GM12878 (cell line): ENCODE measurements around the gene DIMT1. TPM values are rescaled to one million over a fixed set of nuclear protein-coding genes. Genes with fewer than 3 reads are reported as not detected.

Experiments
- ATAC-seq: fragments of 200-7000 bp; cut with Tn5 transposase; 3 replicates; pipeline ENCODE4 v1.9.1; 2020; ENCODE audit warnings: mild to moderate bottlenecking, moderate library complexity
- BruUV-seq: library from RNA; stranded (reverse); fragments of 400-500 nt; replicated peaks from 2 replicates; lab custom pipeline; 2021; lab: Mats Ljungman, UMichigan
- CTCF ChIA-PET: fragments of 300-600 bp; sonication (Branson Sonifier 250); formaldehyde crosslinking; extraction: SDS; loops from one replicate; lab custom pipeline; 2021; ENCODE audit warnings: inconsistent platforms; lab: Yijun Ruan, JAX
- POLR2A ChIA-PET: fragments of 350-600 bp; formaldehyde crosslinking; extraction: SDS; loops from one replicate; lab custom pipeline; 2021; ENCODE audit warnings: inconsistent platforms; lab: Charles Lee
- RAD21 ChIA-PET: fragments of 300-600 bp; sonication (Branson Sonifier 250); formaldehyde crosslinking; loops from one replicate; lab custom pipeline; 2023; ENCODE audit warnings: antibody characterized with exemption; ENCODE audit not compliant: unreplicated experiment; lab: Charles Lee
- SMC1A ChIA-PET: fragments of 300-600 bp; sonication (Branson Sonifier 250); formaldehyde crosslinking; loops from one replicate; lab custom pipeline; 2023; ENCODE audit not compliant: unreplicated experiment, uncharacterized antibody; lab: Charles Lee
- DNase-seq: peaks from one replicate; pipeline ENCODE4 v3.0.0-alpha.2; 2011; ENCODE audit warnings: low read depth, low spot score
- FAIRE-seq: peaks from 3 replicates; lab custom pipeline; 2011; peaks lifted over from hg19 to GRCh38; lab: Jason Lieb, UNC
- H2AFZ ChIP-seq: 2 replicates; pipeline ENCODE4 v1.6.0; 2011; ENCODE audit warnings: low read depth, low read length, control low read depth; ENCODE audit not compliant: control insufficient read depth
- H3K27ac ChIP-seq: 2 replicates; pipeline ENCODE4 v1.5.1; 2011; ENCODE audit warnings: control low read depth; ENCODE audit not compliant: control insufficient read depth, insufficient read depth
- H3K27me3 ChIP-seq, 2 experiments: replicated peaks in 1 of 2; 2 replicates each; pipeline versions ENCODE4 v1.6.0 to v1.6.1; 2011; ENCODE audit warnings: low read length in 1 of 2; ENCODE audit not compliant: control insufficient read depth in 2 of 2, insufficient read depth in 2 of 2
- H3K36me3 ChIP-seq, 2 experiments: 2 replicates each; pipeline ENCODE4 v1.5.1; 2011; ENCODE audit warnings: low read length in 1 of 2; ENCODE audit not compliant: control insufficient read depth in 2 of 2, insufficient read depth in 2 of 2
- H3K4me1 ChIP-seq: 2 replicates; pipeline ENCODE4 v1.6.1; 2011; ENCODE audit warnings: mild to moderate bottlenecking, low read length, moderate library complexity, mixed read lengths; ENCODE audit not compliant: control insufficient read depth, insufficient read depth
- H3K4me2 ChIP-seq: 2 replicates; pipeline ENCODE4 v1.6.0; 2011; ENCODE audit warnings: control low read depth; ENCODE audit not compliant: control insufficient read depth, insufficient read depth
- H3K4me3 ChIP-seq: fragments of 200-600 bp; sonication (generic); 2 replicates; pipeline ENCODE4 v1.5.1; 2016
- H3K79me2 ChIP-seq: 2 replicates; pipeline ENCODE4 v1.6.0; 2011; ENCODE audit warnings: low read length; ENCODE audit not compliant: control insufficient read depth, insufficient read depth
- H3K9ac ChIP-seq: 2 replicates; pipeline ENCODE4 v1.8.0; 2011; ENCODE audit warnings: low read length, control low read depth, mixed read lengths; ENCODE audit not compliant: control insufficient read depth, insufficient read depth
- H3K9me3 ChIP-seq: replicated peaks from 3 replicates; pipeline ENCODE4 v1.5.1; 2011; ENCODE audit warnings: mild to moderate bottlenecking, low read length; ENCODE audit not compliant: control insufficient read depth, insufficient read depth
- H4K20me1 ChIP-seq: 2 replicates; pipeline ENCODE4 v1.6.0; 2011; ENCODE audit not compliant: control insufficient read depth, insufficient read depth
- BCL3 ChIP-seq: IDR thresholded peaks from 2 replicates; pipeline ENCODE4 v1.6.1; 2011; ENCODE audit warnings: borderline replicate concordance, low read depth, mild to moderate bottlenecking, moderate library complexity, low read length; ENCODE audit not compliant: insufficient read depth, poor library complexity, severe bottlenecking
- CHD4 ChIP-seq: fragments of 200-600 bp; sonication (generic); IDR thresholded peaks from 2 replicates; pipeline ENCODE4 v1.6.1; 2016; ENCODE audit warnings: mild to moderate bottlenecking
- DPF2 ChIP-seq: fragments of 450-650 bp; IDR thresholded peaks from 2 replicates; pipeline ENCODE4 v1.6.1; 2017; ENCODE audit warnings: mild to moderate bottlenecking
- EZH2 ChIP-seq: IDR thresholded peaks from 2 replicates; pipeline ENCODE4 v1.6.1; 2012; ENCODE audit warnings: low read depth, mild to moderate bottlenecking, control low read depth, inconsistent platforms, low read length, borderline replicate concordance; ENCODE audit not compliant: control insufficient read depth
- KLF5 ChIP-seq: fragments of 450-650 bp; IDR thresholded peaks from 2 replicates; pipeline ENCODE4 v1.6.1; 2014; ENCODE audit warnings: mild to moderate bottlenecking; ENCODE audit not compliant: partially characterized antibody
- MXI1 ChIP-seq: fragments of 150-350 bp; IDR thresholded peaks from 2 replicates; pipeline ENCODE4 v1.6.1; 2011; ENCODE audit warnings: low read depth, mild to moderate bottlenecking, inconsistent platforms, low read length, improper control_type of control experiment
- PML ChIP-seq: IDR thresholded peaks from 2 replicates; pipeline ENCODE4 v1.6.1; 2012; ENCODE audit warnings: low read length, inconsistent platforms
- RUNX3 ChIP-seq: IDR thresholded peaks from 2 replicates; pipeline ENCODE4 v1.6.1; 2012; ENCODE audit warnings: low read length, inconsistent platforms
- TCF3 ChIP-seq: IDR thresholded peaks from 2 replicates; pipeline ENCODE4 v1.6.1; 2012; ENCODE audit warnings: low read depth, mild to moderate bottlenecking, low read length, borderline replicate concordance; ENCODE audit not compliant: insufficient read depth
- whole genome bisulfite sequencing: methylation state at CpG from one replicate; pipeline ENCODE4 v1.1.6; 2016; ENCODE audit warnings: low lambda C conversion rate; ENCODE audit not compliant: insufficient replicate concordance, insufficient coverage; ENCODE audit errors: missing lambda C conversion rate; 5-methylcytosine and 5-hydroxymethylcytosine counted together
- in situ Hi-C: fragments of 300-500 bp; cut with MboI; formaldehyde crosslinking; loops from 9 replicates; pipeline ENCODE4 v1.14.3; 2018; ENCODE audit warnings: mixed read lengths
- intact Hi-C: fragments of 100-400 bp; cut with micrococcal nuclease; formaldehyde crosslinking; loops from one replicate; pipeline ENCODE4 v1.14.2; 2022; ENCODE audit not compliant: unreplicated experiment
- polyA plus RNA-seq, 11 experiments: library from polyadenylated mRNA; depleted of rRNA in 4 of 11; unstranded in 6 of 11; stranded (reverse) in 5 of 11; fragments of >200 nt; fragmentation: Nextera tagmentation in 4 of 11; fragmentation: Illumina TruSeq in 1 of 11; extraction: Ambion mirVana in 4 of 11; extraction: Trizol in 1 of 11; gene quantifications; 1 replicate in 1 of 11; 2 replicates in 10 of 11; pipeline versions ENCODE4 v1.2.1 to v1.2.3, GENCODE V29; 2011 to 2016; ENCODE audit warnings: inconsistent platforms in 2 of 11, missing spikeins in 2 of 11, low read depth in 1 of 11
- total RNA-seq, 4 experiments: library from RNA; depleted of rRNA in 3 of 4; stranded (reverse); fragments of >200 nt in 3 of 4; fragmentation: Illumina TruSeq in 1 of 4; extraction: Trizol in 1 of 4; gene quantifications; 2 replicates each; pipeline versions ENCODE4 v1.2.1 to v1.2.3, GENCODE V29; 2013 to 2021
- TF ChIP-seq, protein P1 (sequence below): IDR thresholded peaks from 2 replicates; pipeline ENCODE4 v1.6.1; 2012; ENCODE audit warnings: low read length, inconsistent platforms
- TF ChIP-seq, protein P2 (sequence below): fragments of 450-650 bp; IDR thresholded peaks from 2 replicates; pipeline ENCODE4 v1.6.1; 2017; ENCODE audit warnings: mild to moderate bottlenecking, moderate library complexity

The DIMT1 gene
- total and polyA plus RNA-seq, 10 of the 15 experiments (the other 5 are each of a cell fraction or from before 2014, with no cell fraction given): 19.0 to 66.2 (median 31.6) TPM

DNA sequence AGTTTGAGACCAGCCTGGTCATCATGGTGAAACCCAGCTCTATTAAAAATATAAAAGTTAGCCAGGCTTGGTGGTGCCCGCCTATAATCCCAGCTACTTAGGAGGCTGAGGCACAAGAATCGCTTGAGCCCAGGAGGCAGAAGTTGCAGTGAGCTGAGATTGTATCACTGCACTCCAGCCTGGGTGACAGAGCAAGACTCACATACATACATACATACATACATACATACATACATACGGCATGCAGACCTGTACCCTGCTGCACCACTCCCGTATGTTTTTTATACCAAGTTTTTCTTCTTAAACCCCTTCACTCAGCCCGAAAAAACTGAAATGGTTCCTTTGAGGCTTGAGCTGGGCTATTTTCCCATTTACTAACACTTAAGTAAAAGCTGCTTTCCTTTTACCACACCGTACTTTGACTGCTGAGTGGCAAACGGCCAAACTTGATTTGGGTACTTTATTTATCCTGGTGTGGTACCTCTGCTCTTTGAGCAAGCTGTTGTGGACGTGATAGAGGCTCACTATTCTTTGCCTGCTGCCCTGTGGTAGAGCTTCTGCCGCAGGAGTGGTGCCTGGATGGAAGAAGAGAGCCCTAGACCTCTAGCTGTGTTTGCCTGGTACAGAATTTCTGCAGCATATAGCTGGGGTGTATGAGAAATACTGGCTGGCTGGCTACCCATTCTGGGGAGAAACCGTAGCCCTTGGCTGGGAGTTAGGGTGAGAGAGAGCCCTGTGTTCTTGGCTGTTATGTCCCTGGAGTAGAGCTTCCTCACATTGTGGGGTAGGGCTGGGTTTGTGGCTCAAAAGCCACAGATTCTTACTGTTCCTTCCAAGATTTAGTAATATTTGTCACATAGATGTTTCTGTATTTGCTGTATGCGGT, 28.3 kb upstream of the DIMT1 start:
- in situ Hi-C loops (no loop called here), intact Hi-C loops (no loop called here)
- no peak overlapping the region for H3K9ac ChIP-seq
- H4K20me1 ChIP-seq: no peaks in the 10 kb centered on the region; the same call in 1 of the 2 replicates
- peaks cover 4% of the 10 kb centered on the region for H3K79me2 ChIP-seq
- ChIA-PET SMC1A (interaction anchor here (0.7 to 1.9 kb wide), 3 partner anchors 11 to 207 kb away, joined by 3 to 6 read pairs (median 5); no protein-coding TSS in a partner anchor), POLR2A (no interaction called here), CTCF (interaction anchor here (0.7 to 1.6 kb wide), 3 partner anchors 10 to 12 kb away, joined by 3 to 6 read pairs (median 4); no protein-coding TSS in a partner anchor), RAD21 (interaction anchor here (1.0 to 1.2 kb wide), 2 partner anchors 26 to 29 kb away, joined by 3 read pairs; partner anchors contain the start of gene DIMT1)
- BruUV-seq: no TSS peak
- H3K4me3 ChIP-seq: no peak overlapping the region
- H3K4me2 ChIP-seq: no peak overlapping the region
- H3K27me3 ChIP-seq: no peaks in the 10 kb centered on the region
- peak; percentile 21; the same call in 1 of the 3 replicates for ATAC-seq
- DNase-seq: no peak
- no peaks in the 10 kb centered on the region for H3K36me3 ChIP-seq
- H2AFZ ChIP-seq: no peak overlapping the region
- no peaks in the 10 kb centered on the region for H3K4me1 ChIP-seq
- H3K27ac ChIP-seq: no peak overlapping the region
- 91% methylated on average over 11 of the region's 11 CpGs for WGBS
- FAIRE-seq: no peak
- no peaks in the 10 kb centered on the region for H3K9me3 ChIP-seq
- TF ChIP-seq DPF2 (no peak), TCF3 (no peak), MXI1 (no peak), PML (no peak), KLF5 (no peak), CHD4 (no peak), RUNX3 (no peak), EZH2 (no peak), BCL3 (no peak)
- TF ChIP-seq, protein P1, sequence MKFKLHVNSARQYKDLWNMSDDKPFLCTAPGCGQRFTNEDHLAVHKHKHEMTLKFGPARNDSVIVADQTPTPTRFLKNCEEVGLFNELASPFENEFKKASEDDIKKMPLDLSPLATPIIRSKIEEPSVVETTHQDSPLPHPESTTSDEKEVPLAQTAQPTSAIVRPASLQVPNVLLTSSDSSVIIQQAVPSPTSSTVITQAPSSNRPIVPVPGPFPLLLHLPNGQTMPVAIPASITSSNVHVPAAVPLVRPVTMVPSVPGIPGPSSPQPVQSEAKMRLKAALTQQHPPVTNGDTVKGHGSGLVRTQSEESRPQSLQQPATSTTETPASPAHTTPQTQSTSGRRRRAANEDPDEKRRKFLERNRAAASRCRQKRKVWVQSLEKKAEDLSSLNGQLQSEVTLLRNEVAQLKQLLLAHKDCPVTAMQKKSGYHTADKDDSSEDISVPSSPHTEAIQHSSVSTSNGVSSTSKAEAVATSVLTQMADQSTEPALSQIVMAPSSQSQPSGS: no peak
- TF ChIP-seq, protein P2, sequence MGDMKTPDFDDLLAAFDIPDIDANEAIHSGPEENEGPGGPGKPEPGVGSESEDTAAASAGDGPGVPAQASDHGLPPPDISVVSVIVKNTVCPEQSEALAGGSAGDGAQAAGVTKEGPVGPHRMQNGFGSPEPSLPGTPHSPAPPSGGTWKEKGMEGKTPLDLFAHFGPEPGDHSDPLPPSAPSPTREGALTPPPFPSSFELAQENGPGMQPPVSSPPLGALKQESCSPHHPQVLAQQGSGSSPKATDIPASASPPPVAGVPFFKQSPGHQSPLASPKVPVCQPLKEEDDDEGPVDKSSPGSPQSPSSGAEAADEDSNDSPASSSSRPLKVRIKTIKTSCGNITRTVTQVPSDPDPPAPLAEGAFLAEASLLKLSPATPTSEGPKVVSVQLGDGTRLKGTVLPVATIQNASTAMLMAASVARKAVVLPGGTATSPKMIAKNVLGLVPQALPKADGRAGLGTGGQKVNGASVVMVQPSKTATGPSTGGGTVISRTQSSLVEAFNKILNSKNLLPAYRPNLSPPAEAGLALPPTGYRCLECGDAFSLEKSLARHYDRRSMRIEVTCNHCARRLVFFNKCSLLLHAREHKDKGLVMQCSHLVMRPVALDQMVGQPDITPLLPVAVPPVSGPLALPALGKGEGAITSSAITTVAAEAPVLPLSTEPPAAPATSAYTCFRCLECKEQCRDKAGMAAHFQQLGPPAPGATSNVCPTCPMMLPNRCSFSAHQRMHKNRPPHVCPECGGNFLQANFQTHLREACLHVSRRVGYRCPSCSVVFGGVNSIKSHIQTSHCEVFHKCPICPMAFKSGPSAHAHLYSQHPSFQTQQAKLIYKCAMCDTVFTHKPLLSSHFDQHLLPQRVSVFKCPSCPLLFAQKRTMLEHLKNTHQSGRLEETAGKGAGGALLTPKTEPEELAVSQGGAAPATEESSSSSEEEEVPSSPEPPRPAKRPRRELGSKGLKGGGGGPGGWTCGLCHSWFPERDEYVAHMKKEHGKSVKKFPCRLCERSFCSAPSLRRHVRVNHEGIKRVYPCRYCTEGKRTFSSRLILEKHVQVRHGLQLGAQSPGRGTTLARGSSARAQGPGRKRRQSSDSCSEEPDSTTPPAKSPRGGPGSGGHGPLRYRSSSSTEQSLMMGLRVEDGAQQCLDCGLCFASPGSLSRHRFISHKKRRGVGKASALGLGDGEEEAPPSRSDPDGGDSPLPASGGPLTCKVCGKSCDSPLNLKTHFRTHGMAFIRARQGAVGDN: no peak
